IMR-90 (cell line): ENCODE data around the gene SPAG16. TPM values are rescaled to one million over a fixed set of nuclear protein-coding genes. Genes with fewer than 3 reads are reported as not detected.

ENCODE experiments used
- ATAC-seq: fragments of 200-7000 bp; cut with Tn5 transposase; 2 replicates; pipeline ENCODE4 v1.9.1; 2020; ENCODE audit warnings: low read depth, mild to moderate bottlenecking, moderate library complexity
- BruUV-seq: library from RNA; stranded (reverse); fragments of 400-500 nt; replicated peaks from 2 replicates; lab custom pipeline; 2021; lab: Mats Ljungman, UMichigan
- CTCF ChIA-PET: fragments of 300-600 bp; formaldehyde crosslinking; extraction: SDS; loops from one replicate; lab custom pipeline; 2021; ENCODE audit warnings: antibody characterized with exemption; lab: Yijun Ruan, JAX
- POLR2A ChIA-PET: fragments of 300-600 bp; sonication (Branson Sonifier 250); formaldehyde crosslinking; loops from one replicate; lab custom pipeline; 2022; ENCODE audit warnings: antibody characterized with exemption; ENCODE audit not compliant: unreplicated experiment; lab: Charles Lee
- DNase-seq: peaks from one replicate; pipeline ENCODE4 v3.0.0; 2013
- H2AFZ ChIP-seq: replicated peaks from 2 replicates; pipeline ENCODE3; 2013; ENCODE audit warnings: low read length, mild to moderate bottlenecking; ENCODE audit not compliant: poor library complexity
- H2AK5ac ChIP-seq: 2 replicates; pipeline ENCODE4 v1.6.1; 2013; ENCODE audit warnings: low read depth, low read length, inconsistent platforms
- H2AK9ac ChIP-seq: replicated peaks from 2 replicates; pipeline ENCODE3; 2013; ENCODE audit warnings: mild to moderate bottlenecking, low read depth, low read length, moderate library complexity; ENCODE audit not compliant: poor library complexity
- H2BK120ac ChIP-seq: 2 replicates; pipeline ENCODE4 v1.6.1; 2013; ENCODE audit warnings: low read depth, low read length, inconsistent platforms
- H2BK15ac ChIP-seq: 3 replicates; pipeline ENCODE4 v1.6.1; 2013; ENCODE audit warnings: low read depth, low read length, inconsistent platforms
- H2BK20ac ChIP-seq: 2 replicates; pipeline ENCODE4 v1.6.1; 2013; ENCODE audit warnings: low read depth, mild to moderate bottlenecking, inconsistent platforms, low read length, moderate library complexity
- H2BK5ac ChIP-seq: 2 replicates; pipeline ENCODE4 v1.6.1; 2013; ENCODE audit warnings: mild to moderate bottlenecking, low read depth, low read length, inconsistent platforms; ENCODE audit not compliant: poor library complexity, severe bottlenecking
- H3K14ac ChIP-seq: replicated peaks from 2 replicates; pipeline ENCODE4 v1.6.1; 2013; ENCODE audit warnings: low read depth, low read length, inconsistent platforms
- H3K18ac ChIP-seq: 2 replicates; pipeline ENCODE4 v1.6.1; 2013; ENCODE audit warnings: low read depth, low read length, control low read depth
- H3K23ac ChIP-seq: 2 replicates; pipeline ENCODE4 v1.6.1; 2013; ENCODE audit warnings: low read depth, low read length, inconsistent platforms
- H3K27ac ChIP-seq: 2 replicates; pipeline ENCODE4 v1.5.1; 2013; ENCODE audit warnings: mild to moderate bottlenecking, control low read depth, low read length; ENCODE audit not compliant: insufficient read depth
- H3K27me3 ChIP-seq: 2 replicates; pipeline ENCODE4 v1.6.1; 2013; ENCODE audit warnings: low read length; ENCODE audit not compliant: control insufficient read depth, insufficient read depth
- H3K36me3 ChIP-seq: 2 replicates; pipeline ENCODE4 v1.6.1; 2013; ENCODE audit warnings: low read length, mixed read lengths; ENCODE audit not compliant: control insufficient read depth, insufficient read depth
- H3K4ac ChIP-seq: 2 replicates; pipeline ENCODE4 v1.6.1; 2013; ENCODE audit warnings: low read depth, low read length, inconsistent platforms
- H3K4me1 ChIP-seq: 2 replicates; pipeline ENCODE4 v1.6.1; 2013; ENCODE audit warnings: low read length, mixed read lengths; ENCODE audit not compliant: control insufficient read depth, insufficient read depth
- H3K4me2 ChIP-seq: 2 replicates; pipeline ENCODE4 v1.6.1; 2013; ENCODE audit warnings: low read depth, mild to moderate bottlenecking, control low read depth, low read length, moderate library complexity
- H3K4me3 ChIP-seq: 2 replicates; pipeline ENCODE4 v1.5.1; 2013; ENCODE audit warnings: low read depth, mild to moderate bottlenecking, control low read depth, low read length, moderate library complexity; ENCODE audit not compliant: insufficient read depth
- H3K56ac ChIP-seq: 2 replicates; pipeline ENCODE4 v1.6.1; 2013; ENCODE audit warnings: low read length, inconsistent platforms; ENCODE audit not compliant: insufficient read depth; ENCODE audit errors: extremely low read depth
- H3K79me1 ChIP-seq, 2 experiments: 2 replicates each; pipeline ENCODE4 v1.6.1; 2013; ENCODE audit warnings: low read length in 2 of 2, inconsistent platforms in 1 of 2, low read depth in 1 of 2
- H3K9ac ChIP-seq: 2 replicates; pipeline ENCODE4 v1.6.1; 2013; ENCODE audit warnings: low read depth, low read length, control low read depth
- H3K9me1 ChIP-seq: 2 replicates; pipeline ENCODE4 v1.6.1; 2013; ENCODE audit warnings: low read length, inconsistent platforms; ENCODE audit not compliant: insufficient read depth
- H3K9me3 ChIP-seq: 2 replicates; pipeline ENCODE4 v1.6.1; 2013; ENCODE audit warnings: low read length; ENCODE audit not compliant: control insufficient read depth, insufficient read depth
- H4K20me1 ChIP-seq: 2 replicates; pipeline ENCODE4 v1.6.1; 2013; ENCODE audit warnings: low read length, inconsistent platforms; ENCODE audit not compliant: insufficient read depth
- H4K5ac ChIP-seq: 2 replicates; pipeline ENCODE4 v1.6.1; 2013; ENCODE audit warnings: mild to moderate bottlenecking, low read depth, low read length, control low read depth
- H4K8ac ChIP-seq, 2 experiments: 2 replicates each; pipeline ENCODE4 v1.6.1; 2013; ENCODE audit warnings: low read depth in 2 of 2, low read length in 2 of 2, control low read depth in 1 of 2, inconsistent platforms in 1 of 2
- H4K91ac ChIP-seq: 2 replicates; pipeline ENCODE4 v1.6.1; 2013; ENCODE audit warnings: low read depth, low read length, inconsistent platforms; ENCODE audit not compliant: insufficient read depth
- CTCF ChIP-seq: conservative IDR thresholded peaks from 2 replicates; pipeline ENCODE4 v1.5.1; 2012; ENCODE audit warnings: mild to moderate bottlenecking, low read depth, low read length, improper control_type of control experiment
- MAZ ChIP-seq: IDR thresholded peaks from 2 replicates; pipeline ENCODE4 v1.6.1; 2012; ENCODE audit warnings: low read depth, mild to moderate bottlenecking, low read length, improper control_type of control experiment, moderate library complexity, borderline replicate concordance
- RAD21 ChIP-seq: IDR thresholded peaks from 2 replicates; pipeline ENCODE4 v1.6.1; 2012; ENCODE audit warnings: low read length, improper control_type of control experiment
- RFX5 ChIP-seq: IDR thresholded peaks from 2 replicates; pipeline ENCODE4 v1.8.0; 2012; ENCODE audit warnings: low read depth, mild to moderate bottlenecking, low read length, moderate library complexity
- SMC3 ChIP-seq: fragments of 150-350 bp; IDR thresholded peaks from 2 replicates; pipeline ENCODE4 v1.6.1; 2016; ENCODE audit warnings: low read depth, mild to moderate bottlenecking, antibody characterized with exemption, low read length, moderate library complexity
- WGBS, 2 experiments: methylation state at CpG; one replicate each; pipeline versions ENCODE4 v1.1.5 to v1.1.7; 2013; ENCODE audit warnings: missing lambda C conversion rate in 2 of 2; ENCODE audit not compliant: insufficient read length in 1 of 2; ENCODE audit errors: extremely low coverage in 2 of 2; 5-methylcytosine and 5-hydroxymethylcytosine counted together
- dilution Hi-C: fragments of 300-500 bp; cut with HindIII; formaldehyde crosslinking; loops from one replicate; pipeline ENCODE4 v1.14.3; 2018; ENCODE audit warnings: low sequenced_read_pairs; ENCODE audit not compliant: unreplicated experiment
- in situ Hi-C: fragments of 300-500 bp; cut with MboI; formaldehyde crosslinking; loops from 3 replicates; pipeline ENCODE4 v1.14.3; 2019; ENCODE audit warnings: low sequenced_read_pairs, inconsistent platforms, mixed read lengths
- intact Hi-C: fragments of 100-400 bp; cut with micrococcal nuclease; formaldehyde crosslinking; loops from 2 replicates; pipeline ENCODE4 v1.10.0; 2022
- polyA plus RNA-seq, 3 experiments: library from polyadenylated mRNA; depleted of rRNA; stranded (reverse); fragments of >200 nt; gene quantifications; 2 replicates each; pipeline ENCODE4 v1.2.3, GENCODE V29; 2012; ENCODE audit warnings: low replicate concordance in 1 of 3
- total RNA-seq: library from RNA; depleted of rRNA; stranded (reverse); fragments of >200 nt; gene quantifications from 2 replicates; pipeline ENCODE4 v1.2.3, GENCODE V29; 2012

SPAG16 gene
- total and polyA plus RNA-seq, 2 of the 4 experiments (the other 2 are of a cell fraction): 7.3 to 13.5 TPM

DNA sequence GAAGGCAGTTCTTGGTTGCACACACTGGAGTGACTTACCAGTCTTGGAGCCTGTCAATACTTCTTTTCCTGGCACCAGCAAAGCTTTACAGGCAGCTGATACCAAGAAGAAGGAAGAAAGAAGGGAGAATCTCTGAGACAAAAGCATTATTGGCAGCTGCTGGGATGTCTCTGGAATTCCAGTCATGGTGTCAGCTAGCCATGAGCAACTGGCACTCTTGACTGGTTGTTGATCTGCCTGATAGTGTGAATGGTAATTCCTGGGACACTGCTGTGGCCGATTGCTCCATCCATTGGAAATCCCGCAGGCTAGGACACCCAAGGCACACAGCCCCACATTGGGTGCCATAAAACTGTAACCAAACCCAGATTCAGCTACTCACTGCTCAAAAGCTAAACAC lies 17.8 kb upstream of the SPAG16 start:
- no peaks in the 10 kb centered on the region for H4K20me1 ChIP-seq
- WGBS, 2 experiments: no CpG with 5 or more reads among the region's 2 CpGs
- dilution Hi-C loops: no loop called here
- no peaks in the 10 kb centered on the region for H3K79me1 ChIP-seq
- H3K9me3 ChIP-seq: no peaks in the 10 kb centered on the region
- no peak overlapping the region for H2AK9ac ChIP-seq
- no peak overlapping the region for H3K18ac ChIP-seq
- H2BK5ac ChIP-seq: no peak overlapping the region
- ChIA-PET CTCF (interaction anchor here (0.6 kb wide), 1 partner anchor 1544 kb away, joined by 3 read pairs; no protein-coding TSS in a partner anchor), POLR2A (no interaction called here)
- H3K14ac ChIP-seq: no peak overlapping the region
- H3K4me1 ChIP-seq: no peaks in the 10 kb centered on the region
- H2BK120ac ChIP-seq: no peak overlapping the region
- no peak overlapping the region for H2AK5ac ChIP-seq
- in situ Hi-C loops: loop anchor here (25.0 kb wide), 2 partner anchors 546 to 1546 kb away; partner anchors contain the start of gene BARD1
- no TSS peak for BruUV-seq
- TF ChIP-seq SMC3 (no peak), RAD21 (no peak), MAZ (no peak), RFX5 (no peak), CTCF (no peak)
- H3K56ac ChIP-seq: no peak overlapping the region
- no peak for ATAC-seq
- no peaks in the 10 kb centered on the region for H3K9me1 ChIP-seq
- no peak overlapping the region for H2BK20ac ChIP-seq
- no peak overlapping the region for H2BK15ac ChIP-seq
- H4K91ac ChIP-seq: no peak overlapping the region
- H4K8ac ChIP-seq: no peak overlapping the region
- H3K27me3 ChIP-seq: no peaks in the 10 kb centered on the region
- H2AFZ ChIP-seq: peak overlapping the region; percentile 41
- no peak overlapping the region for H3K27ac ChIP-seq
- no peak overlapping the region for H3K4me3 ChIP-seq
- H3K4me2 ChIP-seq: no peak overlapping the region
- no peaks in the 10 kb centered on the region for H3K36me3 ChIP-seq
- intact Hi-C loops: no loop called here
- H3K23ac ChIP-seq: no peak overlapping the region
- no peak for DNase-seq
- no peak overlapping the region for H4K5ac ChIP-seq
- H3K9ac ChIP-seq: no peak overlapping the region
- no peak overlapping the region; the same call in 1 of the 2 replicates for H3K4ac ChIP-seq
